Hepatocyte (in vitro differentiated cells): ENCODE measurements around the gene COASY.

ENCODE experiments used
- CTCF ChIP-seq: fragments of 200-600 bp; sonication (generic); IDR thresholded peaks from 2 replicates; pipeline ENCODE4 v1.5.1; 2016; ENCODE audit warnings: antibody characterized with exemption, mild to moderate bottlenecking; ENCODE audit not compliant: poor library complexity
- EZH2 ChIP-seq: fragments of 200-600 bp; sonication (generic); IDR thresholded peaks from 2 replicates; pipeline ENCODE4 v1.6.1; 2016; ENCODE audit warnings: antibody characterized with exemption, mild to moderate bottlenecking, borderline replicate concordance
- EZH2phosphoT487 ChIP-seq: fragments of 200-600 bp; sonication (generic); IDR thresholded peaks from one replicate; pipeline ENCODE4 v1.6.1; 2018; ENCODE audit warnings: antibody characterized with exemption, mild to moderate bottlenecking, low read depth, moderate library complexity; ENCODE audit not compliant: unreplicated experiment, severe bottlenecking

- TF ChIP-seq CTCF (no peak), EZH2phosphoT487 (no peak), EZH2 (no peak)
These were observed 49.2 kb upstream of the COASY start for GRCh38 chr17:42512733-42513251.
